ENCODE data around the gene ULBP2. TPM values are rescaled to one million over a fixed set of nuclear protein-coding genes. Genes with fewer than 3 reads are reported as not detected.

Gene ULBP2
- not detected for polyA plus RNA-seq (2013, experiment 1 of 2)
- polyA plus RNA-seq (2013, experiment 2 of 2) = 0.03 TPM

DNA sequence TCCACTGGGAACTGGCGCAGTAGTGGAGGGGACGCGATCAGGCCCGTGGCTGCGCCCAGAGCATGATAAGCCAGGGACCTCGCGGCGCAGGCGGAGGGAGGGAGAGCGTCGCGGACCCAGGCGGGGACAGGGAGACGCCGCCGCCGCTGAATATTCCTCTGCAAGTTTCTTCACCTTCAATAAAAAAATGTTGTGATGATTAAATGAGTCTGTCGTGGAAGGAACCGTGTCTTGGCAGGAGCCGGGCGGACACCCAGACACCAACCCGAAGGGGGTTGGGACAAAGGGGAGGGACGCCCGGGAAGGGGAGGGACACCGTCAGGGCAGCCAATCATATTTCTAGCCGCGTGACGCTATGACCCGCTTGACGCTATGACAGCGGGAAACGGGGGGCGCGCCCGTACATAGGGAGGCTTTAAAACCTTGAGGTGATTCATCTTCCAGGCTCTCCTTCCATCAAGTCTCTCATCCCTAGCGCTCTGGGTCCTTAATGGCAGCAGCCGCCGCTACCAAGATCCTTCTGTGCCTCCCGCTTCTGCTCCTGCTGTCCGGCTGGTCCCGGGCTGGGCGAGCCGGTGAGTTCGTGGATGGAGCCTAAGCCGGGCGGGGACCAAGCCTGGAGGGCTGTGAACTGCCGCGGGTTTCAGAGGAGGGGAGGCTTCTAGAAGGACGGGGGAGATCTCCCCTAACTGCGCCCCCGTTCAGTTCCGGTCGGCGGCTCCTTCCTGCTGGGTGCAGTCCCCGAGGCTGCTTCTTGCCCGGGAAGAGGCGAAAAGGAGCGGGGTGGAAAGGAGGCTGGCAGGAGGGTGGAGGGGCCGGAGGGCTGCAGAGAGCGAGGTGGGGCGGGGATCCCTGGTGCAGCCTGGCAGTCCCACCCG is at the start of gene ULBP2:
Gene ULBP2, plus strand, starts transcription at position 432 of the 878 bp plus-strand sequence. Its CDS starts 59 bp downstream, at position 491.
- Histone ChIP-seq H3K4me2 (ENCODE audit: insufficient read depth, low read length, poor library complexity, severe bottlenecking) (peak within 1 kb of the TSS; percentile 77), H3K4ac (ENCODE audit: low read length) (no peak within 1 kb of the TSS), H3K4me1 (ENCODE audit: control insufficient read depth in 2 of 2, insufficient read depth in 1 of 2, low read depth in 1 of 2, low read length in 2 of 2) (peaks cover 3 to 5% of the 10 kb centered on the region in 2 donors), H4K91ac (ENCODE audit: low read depth, low read length, poor library complexity) (no peak within 1 kb of the TSS), H3K4me3 (ENCODE audit: low read length in 2 of 2) (peak within 1 kb of the TSS; percentile 52 to 75), H3K14ac (ENCODE audit: low read length) (no peak within 1 kb of the TSS), H3K23ac (ENCODE audit: low read depth, low read length, poor library complexity) (peak within 1 kb of the TSS; percentile 97), H4K8ac (ENCODE audit: low read depth, low read length) (no peak within 1 kb of the TSS), H2BK12ac (ENCODE audit: low read length) (no peak within 1 kb of the TSS), H3K9me3 (replicated peaks in 1 of 2; ENCODE audit: control insufficient read depth in 2 of 2, insufficient read depth in 1 of 2, low read depth in 1 of 2, low read length in 2 of 2) (peaks cover 3 to 4% of the 10 kb centered on the region in 2 donors), H3K18ac (ENCODE audit: low read length) (peak within 1 kb of the TSS; percentile 48), H2AFZ (ENCODE audit: low read length) (peak within 1 kb of the TSS; percentile 99), H3K36me3 (replicated peaks in 1 of 2; ENCODE audit: control insufficient read depth in 2 of 2, insufficient read depth in 2 of 2, low read length in 2 of 2) (no peaks in the 10 kb centered on the region), H2AK5ac (ENCODE audit: low read depth, low read length) (no peak within 1 kb of the TSS), H3K27me3 (ENCODE audit: control insufficient read depth in 3 of 3, insufficient read depth in 3 of 3, low read depth in 1 of 3, low read length in 3 of 3) (peaks cover 30 to 71% (median 68%) of the 10 kb centered on the region in 3 experiments), H2BK5ac (ENCODE audit: low read length) (no peak within 1 kb of the TSS), H3K9ac (ENCODE audit: low read depth, low read length, poor library complexity) (peak within 1 kb of the TSS; percentile 70), H2BK120ac (ENCODE audit: low read depth, low read length) (no peak within 1 kb of the TSS), H2BK15ac (ENCODE audit: low read length) (no peak within 1 kb of the TSS), H3K27ac (replicated peaks; ENCODE audit: low read length) (no peak within 1 kb of the TSS), H3K79me1 (ENCODE audit: low read depth, low read length) (no peaks in the 10 kb centered on the region)
- no CpG with 5 or more reads among the region's 62 CpGs for WGBS, 2 donors (ENCODE audit: extremely low coverage in 2 of 2, insufficient read length in 2 of 2, insufficient replicate concordance in 1 of 2)
- DNase-seq (ENCODE audit: low spot score) = peak; percentile 63

DNA sequence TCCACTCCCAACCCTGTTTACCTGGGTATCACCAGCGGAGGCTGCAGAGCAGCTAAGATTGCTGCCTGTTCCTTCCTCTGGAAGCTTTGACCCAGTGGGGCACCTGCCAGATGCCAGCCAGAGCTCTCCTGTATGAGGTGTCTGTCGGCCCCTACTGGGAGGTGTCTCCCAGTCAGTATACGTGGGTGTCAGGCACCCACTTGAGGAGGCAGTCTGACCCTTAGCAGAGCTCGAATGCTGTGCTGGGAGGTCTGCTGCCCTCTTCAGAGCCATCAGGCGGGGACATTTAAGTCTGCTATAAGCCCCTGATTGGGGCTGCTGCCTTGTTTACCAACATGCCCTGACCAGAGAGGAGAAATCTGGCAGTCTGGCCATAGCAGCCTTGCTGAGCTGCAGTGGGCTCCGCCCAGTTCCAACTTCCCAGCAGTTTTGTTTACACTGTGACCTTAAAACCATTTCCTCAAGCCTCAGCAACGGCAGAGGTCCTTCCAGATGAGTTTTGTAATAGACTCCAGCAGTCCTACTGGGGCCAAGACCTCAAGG is 46.7 kb upstream of the ULBP2 start:
- Histone ChIP-seq H3K14ac (ENCODE audit: low read length) (no peak overlapping the region), H2AK5ac (ENCODE audit: low read depth, low read length) (no peak overlapping the region), H2AFZ (ENCODE audit: low read length) (no peak overlapping the region), H4K8ac (ENCODE audit: low read depth, low read length) (no peak overlapping the region), H3K9ac (ENCODE audit: low read depth, low read length, poor library complexity) (no peak overlapping the region), H2BK12ac (ENCODE audit: low read length) (no peak overlapping the region), H3K27ac (replicated peaks; ENCODE audit: low read length) (no peak overlapping the region), H3K4me2 (ENCODE audit: insufficient read depth, low read length, poor library complexity, severe bottlenecking) (no peak overlapping the region), H3K4ac (ENCODE audit: low read length) (no peak overlapping the region), H3K23ac (ENCODE audit: low read depth, low read length, poor library complexity) (no peak overlapping the region), H2BK5ac (ENCODE audit: low read length) (no peak overlapping the region), H3K4me3 (ENCODE audit: low read length in 2 of 2) (no peak overlapping the region), H3K27me3 (ENCODE audit: control insufficient read depth in 3 of 3, insufficient read depth in 3 of 3, low read depth in 1 of 3, low read length in 3 of 3) (peaks cover 0 to 18% (median 0%) of the 10 kb centered on the region in 3 experiments), H2BK120ac (ENCODE audit: low read depth, low read length) (no peak overlapping the region), H3K4me1 (ENCODE audit: control insufficient read depth in 2 of 2, insufficient read depth in 1 of 2, low read depth in 1 of 2, low read length in 2 of 2) (no peaks in the 10 kb centered on the region), H3K36me3 (replicated peaks in 1 of 2; ENCODE audit: control insufficient read depth in 2 of 2, insufficient read depth in 2 of 2, low read length in 2 of 2) (no peaks in the 10 kb centered on the region), H3K79me1 (ENCODE audit: low read depth, low read length) (no peaks in the 10 kb centered on the region), H2BK15ac (ENCODE audit: low read length) (no peak overlapping the region), H3K18ac (ENCODE audit: low read length) (no peak overlapping the region), H4K91ac (ENCODE audit: low read depth, low read length, poor library complexity) (no peak overlapping the region), H3K9me3 (replicated peaks in 1 of 2; ENCODE audit: control insufficient read depth in 2 of 2, insufficient read depth in 1 of 2, low read depth in 1 of 2, low read length in 2 of 2) (no peaks in the 10 kb centered on the region)
- WGBS, 2 donors (ENCODE audit: extremely low coverage in 2 of 2, insufficient read length in 2 of 2, insufficient replicate concordance in 1 of 2) = no CpG with 5 or more reads among the region's 7 CpGs
- no peak for DNase-seq (ENCODE audit: low spot score)

GRCh38 chr6:149895833-149896271 is 46.0 kb upstream of the ULBP2 start:
- peaks cover 0 to 18% (median 0%) of the 10 kb centered on the region in 3 experiments for H3K27me3 ChIP-seq (ENCODE audit: control insufficient read depth in 3 of 3, insufficient read depth in 3 of 3, low read depth in 1 of 3, low read length in 3 of 3)
- H3K4me2 ChIP-seq (ENCODE audit: insufficient read depth, low read length, poor library complexity, severe bottlenecking) = no peak overlapping the region
- H3K27ac ChIP-seq (replicated peaks; ENCODE audit: low read length) = no peak overlapping the region
- H2AK5ac ChIP-seq (ENCODE audit: low read depth, low read length) = no peak overlapping the region
- no peaks in the 10 kb centered on the region for H3K36me3 ChIP-seq (replicated peaks in 1 of 2; ENCODE audit: control insufficient read depth in 2 of 2, insufficient read depth in 2 of 2, low read length in 2 of 2)
- H2BK120ac ChIP-seq (ENCODE audit: low read depth, low read length) = no peak overlapping the region
- no CpG with 5 or more reads among the region's 5 CpGs for WGBS, 2 donors (ENCODE audit: extremely low coverage in 2 of 2, insufficient read length in 2 of 2, insufficient replicate concordance in 1 of 2)
- no peak overlapping the region for H3K14ac ChIP-seq (ENCODE audit: low read length)
- no peaks in the 10 kb centered on the region for H3K79me1 ChIP-seq (ENCODE audit: low read depth, low read length)
- no peak overlapping the region for H2BK12ac ChIP-seq (ENCODE audit: low read length)
- no peak overlapping the region for H4K8ac ChIP-seq (ENCODE audit: low read depth, low read length)
- H3K4ac ChIP-seq (ENCODE audit: low read length) = no peak overlapping the region
- no peaks in the 10 kb centered on the region for H3K9me3 ChIP-seq (replicated peaks in 1 of 2; ENCODE audit: control insufficient read depth in 2 of 2, insufficient read depth in 1 of 2, low read depth in 1 of 2, low read length in 2 of 2)
- H3K4me3 ChIP-seq (ENCODE audit: low read length in 2 of 2) = no peak overlapping the region
- no peaks in the 10 kb centered on the region for H3K4me1 ChIP-seq (ENCODE audit: control insufficient read depth in 2 of 2, insufficient read depth in 1 of 2, low read depth in 1 of 2, low read length in 2 of 2)
- H3K18ac ChIP-seq (ENCODE audit: low read length) = no peak overlapping the region
- no peak overlapping the region for H3K23ac ChIP-seq (ENCODE audit: low read depth, low read length, poor library complexity)
- no peak overlapping the region for H2BK5ac ChIP-seq (ENCODE audit: low read length)
- H3K9ac ChIP-seq (ENCODE audit: low read depth, low read length, poor library complexity) = no peak overlapping the region
- H2AFZ ChIP-seq (ENCODE audit: low read length) = no peak overlapping the region
- no peak overlapping the region for H4K91ac ChIP-seq (ENCODE audit: low read depth, low read length, poor library complexity)
- H2BK15ac ChIP-seq (ENCODE audit: low read length) = no peak overlapping the region
- no peak for DNase-seq (ENCODE audit: low spot score)

- no CpG with 5 or more reads among the region's 3 CpGs for WGBS, 2 donors (ENCODE audit: extremely low coverage in 2 of 2, insufficient read length in 2 of 2, insufficient replicate concordance in 1 of 2)
- Histone ChIP-seq H3K23ac (ENCODE audit: low read depth, low read length, poor library complexity) (peak overlapping the region; percentile 61), H3K79me1 (ENCODE audit: low read depth, low read length) (no peaks in the 10 kb centered on the region), H3K4me1 (ENCODE audit: control insufficient read depth in 2 of 2, insufficient read depth in 1 of 2, low read depth in 1 of 2, low read length in 2 of 2) (no peaks in the 10 kb centered on the region), H4K91ac (ENCODE audit: low read depth, low read length, poor library complexity) (no peak overlapping the region), H3K4me3 (ENCODE audit: low read length in 2 of 2) (no peak overlapping the region), H3K18ac (ENCODE audit: low read length) (no peak overlapping the region), H3K27me3 (ENCODE audit: control insufficient read depth in 3 of 3, insufficient read depth in 3 of 3, low read depth in 1 of 3, low read length in 3 of 3) (peaks cover 0 to 17% (median 0%) of the 10 kb centered on the region in 3 experiments), H3K9me3 (replicated peaks in 1 of 2; ENCODE audit: control insufficient read depth in 2 of 2, insufficient read depth in 1 of 2, low read depth in 1 of 2, low read length in 2 of 2) (no peaks in the 10 kb centered on the region), H3K4me2 (ENCODE audit: insufficient read depth, low read length, poor library complexity, severe bottlenecking) (no peak overlapping the region), H3K27ac (replicated peaks; ENCODE audit: low read length) (no peak overlapping the region), H2BK120ac (ENCODE audit: low read depth, low read length) (no peak overlapping the region), H2BK5ac (ENCODE audit: low read length) (no peak overlapping the region), H2BK12ac (ENCODE audit: low read length) (no peak overlapping the region), H2BK15ac (ENCODE audit: low read length) (no peak overlapping the region), H3K9ac (ENCODE audit: low read depth, low read length, poor library complexity) (no peak overlapping the region), H3K36me3 (replicated peaks in 1 of 2; ENCODE audit: control insufficient read depth in 2 of 2, insufficient read depth in 2 of 2, low read length in 2 of 2) (no peaks in the 10 kb centered on the region), H2AFZ (ENCODE audit: low read length) (no peak overlapping the region), H3K14ac (ENCODE audit: low read length) (no peak overlapping the region), H4K8ac (ENCODE audit: low read depth, low read length) (no peak overlapping the region), H3K4ac (ENCODE audit: low read length) (no peak overlapping the region), H2AK5ac (ENCODE audit: low read depth, low read length) (no peak overlapping the region)
- DNase-seq (ENCODE audit: low spot score) = no peak
Measured at GRCh38 chr6:149896491-149896890, 45.3 kb upstream of the ULBP2 start.
